GM18867 (cell line): Measurements from ENCODE around the gene OR5L1.

Experiments used
- ATAC-seq: cut with Tn5 transposase; IDR thresholded peaks from one replicate; pipeline ENCODE4 v1.9.1; 2021; ENCODE audit warnings: mild to moderate bottlenecking, moderate library complexity; ENCODE audit not compliant: unreplicated experiment

OR5L1 gene

GRCh38 chr11:55811067-55811466 is at the start of gene OR5L1:
Gene OR5L1 (plus strand): TSS chr11:55811367. CDS start chr11:55811467, 100 bp downstream.
- ATAC-seq: no peak

DNA sequence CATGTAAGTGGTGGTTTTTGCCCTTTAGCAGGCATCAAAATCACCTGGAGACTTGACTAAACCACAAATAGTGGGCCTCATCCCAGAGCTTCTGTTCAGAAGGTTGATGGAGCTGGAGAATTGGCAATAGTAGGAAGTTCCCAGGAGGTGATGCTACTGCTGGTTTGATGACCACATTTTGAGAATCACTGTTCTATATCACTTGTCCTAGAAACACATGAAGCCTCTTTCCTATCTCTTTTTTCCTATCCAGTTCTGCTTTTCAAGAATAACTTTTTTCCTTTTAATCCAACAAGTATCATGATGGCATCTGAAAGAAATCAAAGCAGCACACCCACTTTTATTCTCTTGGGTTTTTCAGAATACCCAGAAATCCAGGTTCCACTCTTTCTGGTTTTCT is 38.0 kb upstream of the OR5L1 start, which contains the start of gene OR5D13:
OR5D13 (plus strand) TSS at position 301 of the 400 bp plus-strand sequence; CDS start at position 301, 0 bp downstream.
- ATAC-seq: no peak

DNA sequence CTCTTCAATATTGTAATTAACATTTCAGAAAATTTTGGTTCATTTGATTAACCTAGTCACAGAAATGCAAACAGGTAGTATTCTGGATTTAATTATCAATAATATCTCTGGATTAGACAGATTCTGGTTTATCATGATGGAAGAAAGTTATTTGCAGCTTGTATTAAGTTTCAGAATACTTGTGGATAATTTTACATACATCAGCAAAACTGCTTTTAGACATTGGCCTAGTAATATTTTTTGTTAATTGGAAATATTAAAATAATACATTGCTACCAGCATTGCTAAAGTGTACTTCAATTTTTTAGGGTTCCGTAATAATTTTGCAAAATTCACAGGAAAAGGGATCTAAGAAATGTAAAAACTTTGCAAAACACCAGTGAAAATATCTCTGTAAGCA is 19.6 kb upstream of the OR5L1 start:
- no peak for ATAC-seq

DNA sequence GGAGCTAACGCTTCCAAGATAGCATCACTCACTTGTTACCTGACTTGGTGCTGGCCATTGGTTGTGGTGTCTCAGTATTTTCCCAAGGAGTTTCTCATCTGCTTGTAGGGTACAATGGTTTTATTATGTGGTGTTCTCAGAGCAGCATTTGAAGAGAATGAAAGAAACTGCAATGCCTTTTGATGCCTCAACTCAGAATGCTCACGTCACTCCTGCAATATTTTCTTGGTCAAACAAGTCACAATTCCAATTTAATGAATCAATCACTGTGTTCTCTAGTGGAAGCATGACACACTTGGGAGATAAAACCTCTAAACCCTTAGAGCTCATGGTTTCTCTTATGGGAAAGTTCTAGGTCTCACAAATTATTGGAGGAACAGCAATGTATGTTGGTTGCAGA is 17.8 kb upstream of the OR5L1 start:
- no peak for ATAC-seq

DNA sequence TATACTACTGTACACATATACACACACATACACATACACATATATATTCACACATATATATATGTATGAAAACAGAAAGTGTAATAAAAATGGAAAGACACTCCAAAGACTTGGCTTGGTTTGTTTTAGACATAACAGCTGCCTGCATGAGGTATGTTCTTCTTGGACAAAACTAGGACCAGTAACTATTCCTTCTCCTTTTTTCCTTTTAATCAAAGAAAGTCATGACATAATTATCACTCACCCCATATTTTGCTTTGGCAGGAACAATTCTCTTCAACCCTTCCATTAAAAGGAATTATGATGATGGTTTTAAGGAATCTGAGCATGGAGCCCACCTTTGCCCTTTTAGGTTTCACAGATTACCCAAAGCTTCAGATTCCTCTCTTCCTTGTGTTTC is 15.9 kb upstream of the OR5L1 start, which contains the start of gene OR5D14:
OR5D14 (plus strand) TSS at position 301 of the 400 bp plus-strand sequence; CDS start at position 301, 0 bp downstream.
- no peak for ATAC-seq

DNA sequence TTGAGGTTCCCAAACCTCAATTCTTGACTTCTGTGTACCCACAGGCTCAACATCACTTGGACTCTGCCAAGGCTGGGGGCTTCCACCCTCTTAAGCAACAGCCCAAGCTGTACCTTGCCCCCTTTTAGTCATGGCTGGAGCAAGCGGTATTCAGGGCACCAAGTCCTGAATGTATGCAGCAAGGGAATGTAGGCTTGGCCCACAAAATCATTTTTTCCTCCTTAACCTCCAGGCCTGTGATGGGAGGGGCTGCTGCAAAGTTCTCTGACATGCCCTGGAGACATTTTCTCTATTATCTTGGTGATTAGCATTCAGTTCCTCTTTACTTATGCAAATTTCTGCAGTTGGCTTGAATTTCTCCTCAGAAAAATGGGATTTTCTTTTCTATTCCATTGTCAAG is 4.9 kb upstream of the OR5L1 start:
- ATAC-seq: no peak

DNA sequence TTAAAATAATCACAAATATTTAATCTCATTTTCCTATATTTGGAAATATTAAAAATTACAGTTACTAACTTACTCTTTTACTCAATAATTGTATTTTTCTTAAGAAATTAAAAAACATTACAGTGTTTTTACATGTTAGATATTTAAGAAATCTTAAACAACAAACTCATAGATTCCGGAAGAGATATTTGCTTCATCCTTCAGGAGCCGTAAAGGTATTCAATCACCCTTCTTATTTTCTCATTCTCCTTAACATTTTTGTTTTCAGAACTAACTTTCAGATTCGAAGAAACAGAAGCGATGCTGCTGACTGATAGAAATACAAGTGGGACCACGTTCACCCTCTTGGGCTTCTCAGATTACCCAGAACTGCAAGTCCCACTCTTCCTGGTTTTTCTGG is 8.2 kb downstream of the OR5L1 start, which contains the start of gene OR5D18:
OR5D18 (plus strand) TSS at position 301 of the 400 bp plus-strand sequence; CDS start at position 301, 0 bp downstream.
- no peak for ATAC-seq

DNA sequence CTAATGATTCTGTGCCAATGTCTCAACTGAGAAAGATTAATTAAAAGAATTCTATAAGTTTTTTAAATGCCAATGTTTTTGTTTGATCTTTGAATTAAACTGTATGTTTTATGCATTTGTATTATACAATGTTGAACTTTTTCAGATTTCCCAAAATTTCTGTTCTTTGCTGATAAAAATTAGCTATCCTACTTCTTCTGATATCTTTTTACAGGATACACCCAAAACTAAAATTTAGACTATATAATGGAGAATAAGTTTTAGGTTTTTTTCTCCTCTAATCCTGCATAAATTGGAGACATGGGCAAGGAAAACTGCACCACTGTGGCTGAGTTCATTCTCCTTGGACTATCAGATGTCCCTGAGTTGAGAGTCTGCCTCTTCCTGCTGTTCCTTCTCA is 15.8 kb downstream of the OR5L1 start, which contains the start of gene OR5L2:
OR5L2 (plus strand) TSS at position 301 of the 400 bp plus-strand sequence; CDS start at position 301, 0 bp downstream.
- ATAC-seq: no peak

DNA sequence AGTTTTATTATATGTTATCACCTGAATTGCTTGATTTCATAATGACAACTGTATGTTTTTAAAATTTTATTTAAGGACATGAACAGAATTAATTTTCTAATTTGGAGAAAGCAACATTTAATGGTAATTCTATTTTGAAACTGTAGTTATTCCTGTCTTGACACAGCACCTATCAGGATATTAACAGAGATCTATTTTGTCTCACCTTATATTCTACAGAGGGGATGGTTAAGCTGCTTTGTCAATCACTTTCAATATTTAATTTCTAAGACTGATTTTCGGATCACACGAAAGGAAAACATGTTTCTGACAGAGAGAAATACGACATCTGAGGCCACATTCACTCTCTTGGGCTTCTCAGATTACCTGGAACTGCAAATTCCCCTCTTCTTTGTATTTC is 27.3 kb downstream of the OR5L1 start, which contains the start of gene OR5D16:
OR5D16 (plus strand) TSS at position 301 of the 400 bp plus-strand sequence; CDS start at position 301, 0 bp downstream.
- ATAC-seq: no peak

GRCh38 chr11:55847453-55847852 is 36.3 kb downstream of the OR5L1 start:
- ATAC-seq: no peak

DNA sequence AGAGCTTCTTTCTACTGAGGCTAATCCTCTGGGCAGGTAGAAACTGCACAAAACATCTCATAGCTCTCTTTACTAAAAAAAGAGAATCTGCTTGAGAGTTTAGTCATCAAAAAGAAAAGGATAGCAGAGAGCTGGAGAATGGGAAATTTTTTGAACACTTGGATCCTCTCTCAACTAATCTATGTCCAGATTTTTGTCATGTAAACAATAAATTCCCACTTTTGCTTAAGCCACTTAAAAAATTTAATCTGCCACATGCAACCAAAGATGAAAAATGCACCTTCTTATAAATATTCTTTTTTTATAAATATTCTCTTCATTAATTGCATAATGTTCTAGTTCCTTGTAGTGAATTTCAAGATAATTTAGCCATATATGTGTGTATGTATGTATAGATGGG is 37.9 kb downstream of the OR5L1 start:
- no peak for ATAC-seq

DNA sequence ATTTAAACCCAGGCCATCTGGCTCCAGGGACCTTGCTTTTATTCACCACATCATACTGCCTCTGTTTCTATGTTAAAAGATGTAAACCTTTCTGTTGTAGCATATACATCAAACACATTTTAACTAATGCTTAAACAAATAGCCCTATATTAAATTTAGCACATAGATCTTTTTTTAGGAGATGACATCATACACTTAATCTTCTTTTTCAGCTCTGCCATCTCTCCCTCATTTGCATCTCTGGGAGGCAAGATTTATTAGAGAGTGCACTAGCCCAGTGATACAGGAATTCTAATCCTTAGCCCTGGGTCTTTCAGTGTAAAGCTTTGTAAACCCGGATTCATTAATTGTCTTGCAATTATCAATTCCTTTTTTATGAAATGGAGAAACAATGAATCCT is 41.0 kb downstream of the OR5L1 start:
- peak; percentile 45 for ATAC-seq

GRCh38 chr11:55854704-55855103 is 43.5 kb downstream of the OR5L1 start:
- peak; percentile 94 for ATAC-seq
